Measurements from ENCODE around the gene DPF1.
A peak's percentile ranks its signal among the peaks of the same experiment; 100 is the strongest.

DPF1 gene

DNA sequence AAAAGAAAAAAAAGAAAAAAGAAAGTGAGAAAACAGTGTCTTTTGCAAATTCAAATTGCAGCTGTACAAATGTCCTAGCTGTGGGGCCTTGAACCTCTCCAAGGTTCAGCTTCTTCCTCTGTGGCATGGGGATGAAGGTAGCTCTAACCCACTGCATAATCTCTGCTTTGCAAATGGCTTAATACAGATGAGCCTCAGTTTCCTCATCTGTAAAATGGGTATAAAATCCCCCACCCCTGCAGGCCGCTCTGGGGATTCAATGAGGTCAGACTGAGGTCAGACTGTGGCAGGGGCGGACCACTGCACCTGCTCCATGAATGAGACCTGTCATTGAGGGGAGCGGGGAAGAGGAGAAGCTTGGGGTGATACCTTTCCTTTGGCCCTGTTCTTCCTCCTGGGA is 5.8 kb downstream of the DPF1 start:
- no peak for DNase-seq

- no peak for DNase-seq
Measured at GRCh38 chr19:38216785-38217641, 7.0 kb downstream of the DPF1 start.

DNA sequence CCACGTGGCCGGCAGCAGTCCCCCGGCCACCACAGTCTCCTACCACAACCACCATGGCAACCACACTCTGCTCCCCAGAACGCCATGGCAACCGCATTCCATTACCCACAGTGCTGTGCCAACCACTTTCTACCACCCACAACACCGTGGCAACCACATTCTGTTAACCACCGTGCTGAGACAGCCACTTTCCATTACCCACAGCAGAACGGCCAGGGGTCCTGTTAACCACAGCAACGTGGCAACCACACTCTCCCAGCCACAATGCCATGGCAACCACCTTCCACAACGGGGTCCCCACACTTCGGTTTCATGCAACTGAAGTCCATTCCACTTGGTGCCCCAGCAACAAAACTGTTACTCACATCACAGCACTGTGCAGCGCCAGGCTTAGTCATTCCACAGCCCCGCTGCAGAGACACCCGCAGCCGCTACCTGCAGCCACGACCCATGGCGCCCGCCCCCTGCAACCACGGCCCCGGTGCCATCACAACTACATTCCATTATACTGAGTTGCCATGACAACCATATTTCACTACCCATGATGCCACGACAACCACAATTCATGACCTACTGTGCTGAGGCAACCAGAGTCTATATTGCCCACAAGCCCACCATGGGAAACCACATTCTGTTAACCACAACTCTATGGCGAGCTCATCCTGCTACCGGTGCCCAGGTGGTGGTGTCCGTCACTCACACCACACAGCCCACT is 10.0 kb downstream of the DPF1 start:
- DNase-seq = peak; percentile 69

DNA sequence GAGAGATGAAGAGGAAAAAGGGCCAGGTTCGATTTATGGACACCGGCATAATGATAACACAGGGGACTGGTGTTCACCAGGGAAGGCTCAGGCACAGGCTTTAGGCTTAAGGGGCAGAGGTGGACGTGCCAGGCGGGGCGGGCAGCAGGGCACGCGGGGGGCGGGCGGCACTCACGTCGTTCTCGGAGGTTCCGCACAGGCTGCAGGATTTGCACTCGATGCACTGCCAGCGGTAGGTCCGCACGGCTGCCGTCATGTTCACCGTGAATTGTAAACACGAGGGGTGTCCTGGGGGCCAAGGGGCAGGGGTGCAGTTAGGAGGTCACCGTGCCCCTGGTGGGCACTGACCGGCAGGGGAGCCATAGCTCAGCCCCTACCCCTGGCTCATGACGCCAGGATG is 10.6 kb downstream of the DPF1 start:
- DNase-seq = no peak

DNA sequence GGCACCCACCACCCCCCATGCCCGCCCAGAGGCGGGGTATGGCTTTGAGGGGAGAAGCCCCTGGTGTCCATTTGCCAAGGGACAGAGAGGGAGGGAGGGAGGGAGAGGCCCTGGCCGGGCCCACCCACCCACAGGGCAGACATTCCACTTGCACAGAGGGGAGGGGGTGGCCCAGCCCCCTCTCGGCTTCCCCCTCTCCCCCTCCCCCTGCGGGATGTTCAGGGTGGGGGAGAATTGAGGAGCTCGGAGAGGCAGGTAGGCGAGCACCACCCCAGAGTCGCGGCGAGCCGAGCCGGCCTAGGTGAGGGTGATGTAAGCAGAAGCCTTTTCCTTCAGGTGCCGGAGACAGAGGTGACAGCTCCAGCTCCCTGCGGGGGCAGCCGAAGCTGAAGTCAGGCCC is 12.3 kb downstream of the DPF1 start:
- DNase-seq = no peak

DNA sequence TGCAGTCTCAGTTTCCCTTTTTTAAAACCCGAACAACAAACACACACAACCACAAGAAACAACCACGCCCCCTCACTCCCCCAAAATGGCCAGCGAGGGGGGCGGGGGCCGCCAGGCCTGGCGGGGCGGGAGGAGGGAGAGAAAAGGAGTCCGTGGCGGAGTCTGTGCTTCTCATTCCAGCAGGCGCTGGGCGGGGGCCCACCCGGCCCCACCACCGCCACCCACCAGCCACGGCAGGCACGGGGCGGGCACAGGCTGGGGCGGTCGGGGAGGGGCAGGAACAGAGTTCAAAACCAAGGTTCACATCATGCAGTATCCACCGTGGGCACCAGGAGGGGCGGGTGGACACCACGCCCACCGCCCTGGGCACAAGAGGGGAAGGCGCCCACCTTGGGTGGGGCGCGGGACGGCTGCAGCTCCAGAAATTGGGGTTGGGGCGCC is 12.9 kb downstream of the DPF1 start:
- DNase-seq = no peak

- DNase-seq = no peak
Measured at GRCh38 chr19:38210458-38210987, 13.5 kb downstream of the DPF1 start.

DNA sequence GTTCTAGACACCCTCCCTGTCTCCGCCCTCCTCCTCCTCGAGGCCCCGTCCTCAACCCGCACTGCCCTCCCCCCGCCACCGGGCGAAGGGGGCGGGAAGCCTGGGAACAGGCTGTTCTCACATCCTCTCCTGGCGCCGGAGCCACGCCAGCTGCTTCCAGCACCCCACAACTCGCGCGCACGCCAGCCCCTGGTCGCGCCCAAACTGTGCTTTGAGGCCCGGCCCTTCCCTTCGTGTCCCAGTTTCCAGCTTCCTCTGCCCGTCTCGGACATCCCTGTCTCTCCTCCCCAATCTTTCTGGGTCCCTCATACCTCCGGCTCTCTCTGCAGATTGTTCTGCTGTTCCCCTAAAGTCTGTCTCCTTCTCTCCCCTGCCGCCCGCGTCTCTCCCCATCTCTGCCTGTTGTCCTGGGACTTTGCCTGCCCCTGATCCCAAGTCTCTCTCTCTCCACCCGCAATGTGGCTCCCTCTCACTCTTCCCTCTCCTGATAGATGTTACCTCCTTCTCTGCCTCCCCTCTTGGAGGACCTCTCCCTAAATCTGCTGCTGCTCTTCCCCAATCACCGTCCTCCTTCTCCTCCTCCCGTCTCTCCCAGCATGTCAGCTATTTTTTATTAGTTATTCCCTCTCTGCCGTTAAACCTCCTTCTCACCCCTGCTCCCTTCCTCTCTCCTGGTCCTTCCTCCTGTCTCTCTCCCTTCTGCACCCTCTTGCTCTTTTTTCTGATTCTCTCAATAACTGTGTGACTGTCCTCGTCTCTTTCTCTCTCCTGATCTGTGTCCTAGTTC is 14.2 kb downstream of the DPF1 start:
- no peak for DNase-seq

- no peak for DNase-seq
Measured at GRCh38 chr19:38209152-38209551, 14.9 kb downstream of the DPF1 start.

GRCh38 chr19:38208571-38208970 is 15.5 kb downstream of the DPF1 start:
- DNase-seq = no peak

- DNase-seq = no peak
Measured at GRCh38 chr19:38207543-38207942, 16.5 kb downstream of the DPF1 start.

DNA sequence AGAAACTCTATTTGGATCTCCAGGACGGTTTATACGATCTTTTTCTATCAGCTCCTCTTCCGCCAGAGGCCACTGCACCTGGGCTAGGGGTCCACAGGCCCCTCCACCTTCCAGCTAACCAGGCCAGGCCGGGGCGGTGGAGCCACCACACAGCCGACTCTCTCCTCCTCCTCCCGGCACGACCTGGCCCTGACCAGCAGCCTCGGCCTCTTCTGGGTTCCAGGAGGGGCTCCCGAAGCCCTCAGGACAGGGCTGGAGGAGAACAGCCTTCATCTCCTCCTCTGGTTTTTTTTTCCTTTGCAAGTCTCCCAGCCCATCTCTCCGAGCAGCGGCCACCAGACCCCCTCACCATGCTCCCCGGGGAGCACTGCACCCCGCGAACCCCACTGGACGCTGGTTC is 17.1 kb downstream of the DPF1 start:
- DNase-seq = no peak

- DNase-seq = no peak
Measured at GRCh38 chr19:38206006-38206745, 17.8 kb downstream of the DPF1 start.

- no peak for DNase-seq
Measured at GRCh38 chr19:38204728-38205127, 19.3 kb downstream of the DPF1 start.

DNA sequence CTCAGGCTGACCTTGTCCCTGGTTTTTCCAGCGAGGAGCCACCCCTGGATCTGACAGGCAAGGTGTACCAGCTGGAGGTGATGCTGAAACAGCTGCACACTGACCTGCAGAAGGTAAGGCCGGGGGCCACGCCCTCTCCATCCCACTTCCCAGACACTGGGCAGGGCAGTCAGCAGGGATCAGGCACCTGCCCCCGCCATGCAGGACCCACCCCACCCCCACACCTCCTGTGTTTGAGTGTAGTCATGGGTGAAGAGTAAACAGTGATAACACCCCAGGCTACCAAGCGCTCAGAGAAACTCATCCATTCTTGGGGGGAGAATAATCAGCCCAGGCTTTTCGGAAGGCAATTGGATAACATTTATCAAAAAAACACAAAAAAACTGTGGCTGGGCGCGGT is 19.9 kb downstream of the DPF1 start:
- no peak for DNase-seq

DNA sequence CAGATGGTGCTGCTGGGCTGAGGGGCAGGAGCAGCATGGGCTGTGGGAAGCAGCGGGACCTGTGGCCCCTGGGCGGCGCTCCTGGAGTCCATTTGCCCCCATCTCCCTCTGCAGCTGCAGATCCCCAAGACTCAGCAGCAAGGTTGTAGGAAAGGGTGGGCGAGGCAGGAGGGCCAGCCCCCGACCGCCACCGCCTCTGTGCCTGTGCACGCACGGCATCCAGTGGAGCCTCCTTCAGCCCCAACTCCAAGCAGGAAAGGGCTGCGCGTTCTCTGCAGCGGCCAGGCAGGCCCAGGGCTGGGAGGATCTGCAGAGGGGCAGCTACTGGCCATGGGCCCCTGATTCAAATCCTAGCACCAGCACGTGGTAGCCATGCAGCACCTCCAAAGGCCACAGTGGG is 20.8 kb downstream of the DPF1 start:
- DNase-seq = no peak

GRCh38 chr19:38202504-38202903 is 21.5 kb downstream of the DPF1 start:
- DNase-seq = no peak

- no peak for DNase-seq
Measured at GRCh38 chr19:38201731-38202130, 22.3 kb downstream of the DPF1 start.

GRCh38 chr19:38199340-38199739 is 24.7 kb downstream of the DPF1 start:
- no peak for DNase-seq

DNA sequence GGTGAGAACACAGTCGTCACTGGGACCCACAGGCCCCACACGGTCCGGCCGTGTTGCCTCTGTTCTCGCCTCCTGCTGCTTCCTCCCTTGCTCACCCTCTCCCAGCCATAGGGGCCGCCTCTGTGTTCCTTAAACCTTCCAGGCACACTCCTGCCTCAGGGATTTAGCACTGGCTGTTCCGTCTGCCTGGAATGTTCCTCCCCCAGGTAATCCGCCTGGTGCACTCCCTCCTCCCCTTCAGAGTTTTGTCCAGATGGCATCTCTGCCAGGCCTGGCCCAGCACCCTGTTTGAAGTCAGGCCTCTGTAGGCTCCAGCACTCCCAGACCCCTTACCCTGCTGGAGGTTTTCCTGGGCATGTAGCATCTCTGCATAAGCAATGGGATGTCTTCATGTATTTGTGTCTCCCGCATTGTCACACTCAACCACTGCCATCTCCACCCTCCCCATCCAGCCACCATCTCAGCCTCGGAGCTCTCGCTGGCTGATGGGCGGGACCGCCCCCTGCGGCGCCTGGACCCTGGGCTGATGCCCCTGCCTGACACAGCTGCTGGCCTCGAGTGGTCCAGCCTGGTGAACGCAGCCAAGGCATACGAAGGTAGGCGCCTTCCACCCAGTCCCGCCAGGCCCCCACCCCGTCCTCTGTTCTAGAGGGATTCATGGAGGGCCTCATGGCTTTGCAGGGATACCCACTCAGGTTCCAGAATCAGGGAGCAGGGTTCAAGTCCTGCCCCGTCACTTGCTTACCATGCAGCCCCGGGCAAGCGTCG is 25.9 kb downstream of the DPF1 start:
- DNase-seq = no peak

- no peak for DNase-seq
Measured at GRCh38 chr19:38196948-38197656, 26.9 kb downstream of the DPF1 start.
